SU-DHL-6 (cell line): Measurements from ENCODE around the gene TRDN.

Experiments
- H2AFZ ChIP-seq: fragments of 200-600 bp; sonication (generic); 2 replicates; pipeline ENCODE4 v1.6.1; 2014; ENCODE audit warnings: low read depth, mild to moderate bottlenecking, moderate library complexity, mixed read lengths, antibody characterized with exemption, low read length; ENCODE audit not compliant: severe bottlenecking
- H3F3A ChIP-seq: fragments of 200-600 bp; shearing (Covaris generic); 2 replicates; pipeline ENCODE4 v1.6.0; 2016; ENCODE audit warnings: antibody characterized with exemption, mild to moderate bottlenecking; ENCODE audit not compliant: insufficient read depth
- H3K27ac ChIP-seq: fragments of 200-600 bp; sonication (generic); 2 replicates; pipeline ENCODE4 v1.5.1; 2016; ENCODE audit warnings: low read depth, mild to moderate bottlenecking, low read length, moderate library complexity, mixed read lengths
- H3K27me3 ChIP-seq: fragments of 200-600 bp; sonication (generic), shearing (Covaris generic); 2 replicates; pipeline ENCODE4 v1.6.0; 2014; ENCODE audit warnings: mild to moderate bottlenecking, low read length
- H3K36me3 ChIP-seq: fragments of 200-600 bp; sonication (generic); 2 replicates; pipeline ENCODE4 v1.6.1; 2014; ENCODE audit warnings: mild to moderate bottlenecking, low read length, mixed read lengths
- H3K4me2 ChIP-seq: fragments of 300-600, 200-600 bp; shearing (Covaris generic), sonication (generic); 2 replicates; pipeline ENCODE4 v1.6.0; 2014; ENCODE audit warnings: low read length, low read depth, mild to moderate bottlenecking; ENCODE audit not compliant: poor library complexity, severe bottlenecking
- H3K4me3 ChIP-seq: fragments of 200-600 bp; sonication (generic); 2 replicates; pipeline ENCODE4 v1.5.1; 2014; ENCODE audit warnings: antibody characterized with exemption, low read length, mild to moderate bottlenecking, mixed read lengths; ENCODE audit not compliant: insufficient read depth, poor library complexity, severe bottlenecking
- H3K79me2 ChIP-seq: fragments of 200-600 bp; sonication (generic); 2 replicates; pipeline ENCODE4 v1.6.1; 2014; ENCODE audit warnings: mild to moderate bottlenecking, low read length, moderate library complexity; ENCODE audit not compliant: insufficient read depth
- H3K9ac ChIP-seq: fragments of 200-600 bp; sonication (generic); 2 replicates; pipeline ENCODE4 v1.7.0; 2014; ENCODE audit warnings: mild to moderate bottlenecking, low read length
- H3K9me2 ChIP-seq: fragments of 200-600 bp; sonication (generic); replicated peaks from 2 replicates; pipeline ENCODE4 v1.6.1; 2014; ENCODE audit warnings: low read length; ENCODE audit not compliant: insufficient read depth
- H3K9me3 ChIP-seq: fragments of 200-600 bp; sonication (generic); 2 replicates; pipeline ENCODE4 v1.6.1; 2014; ENCODE audit warnings: low read length, mixed read lengths; ENCODE audit not compliant: insufficient read depth
- H4K20me1 ChIP-seq: fragments of 200-600 bp; sonication (generic); 2 replicates; pipeline ENCODE4 v1.6.1; 2014; ENCODE audit warnings: low read depth, mild to moderate bottlenecking, antibody characterized with exemption, low read length, moderate library complexity, mixed read lengths
- EZH2phosphoT487 ChIP-seq: fragments of 200-600 bp; sonication (generic), shearing (Covaris generic); conservative IDR thresholded peaks from 2 replicates; pipeline ENCODE4 v1.6.1; 2018; ENCODE audit warnings: mild to moderate bottlenecking, antibody characterized with exemption, low read length, moderate library complexity, mixed read lengths
- TF ChIP-seq, protein P1 (sequence below): fragments of 200-600 bp; sonication (generic); IDR thresholded peaks from one replicate; pipeline ENCODE4 v1.5.1; 2017; ENCODE audit warnings: antibody characterized with exemption, mild to moderate bottlenecking, low read length, moderate library complexity; ENCODE audit not compliant: insufficient read depth, poor library complexity, severe bottlenecking

Gene TRDN

DNA sequence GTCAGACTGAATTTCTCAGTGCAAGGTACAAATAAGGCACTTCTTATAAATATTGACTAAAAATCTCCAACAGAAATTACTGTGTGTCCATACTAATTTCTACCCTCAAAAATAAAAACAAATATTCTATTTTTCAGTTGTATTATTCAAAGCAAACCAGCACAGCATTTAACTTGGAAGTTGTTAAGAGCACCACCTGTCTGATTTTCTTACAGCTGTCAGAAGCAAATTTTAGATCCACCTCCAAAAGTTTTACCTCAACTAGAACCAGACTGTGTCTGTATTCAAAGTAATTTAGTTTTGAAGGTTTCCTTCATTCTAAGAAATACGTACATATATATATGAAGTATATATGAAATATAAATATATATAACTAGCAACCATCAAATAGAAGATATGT is 1.2 kb downstream of the TRDN start:
- Histone ChIP-seq H3K27me3 (no peaks in the 10 kb centered on the region), H3K9ac (no peak overlapping the region), H3F3A (no peaks in the 10 kb centered on the region), H3K79me2 (no peaks in the 10 kb centered on the region), H3K4me3 (no peak overlapping the region), H2AFZ (no peak overlapping the region), H3K36me3 (no peaks in the 10 kb centered on the region), H3K27ac (no peak overlapping the region), H3K9me2 (no peaks in the 10 kb centered on the region), H3K9me3 (no peaks in the 10 kb centered on the region), H3K4me2 (no peak overlapping the region), H4K20me1 (no peaks in the 10 kb centered on the region)
- TF ChIP-seq, protein P1, sequence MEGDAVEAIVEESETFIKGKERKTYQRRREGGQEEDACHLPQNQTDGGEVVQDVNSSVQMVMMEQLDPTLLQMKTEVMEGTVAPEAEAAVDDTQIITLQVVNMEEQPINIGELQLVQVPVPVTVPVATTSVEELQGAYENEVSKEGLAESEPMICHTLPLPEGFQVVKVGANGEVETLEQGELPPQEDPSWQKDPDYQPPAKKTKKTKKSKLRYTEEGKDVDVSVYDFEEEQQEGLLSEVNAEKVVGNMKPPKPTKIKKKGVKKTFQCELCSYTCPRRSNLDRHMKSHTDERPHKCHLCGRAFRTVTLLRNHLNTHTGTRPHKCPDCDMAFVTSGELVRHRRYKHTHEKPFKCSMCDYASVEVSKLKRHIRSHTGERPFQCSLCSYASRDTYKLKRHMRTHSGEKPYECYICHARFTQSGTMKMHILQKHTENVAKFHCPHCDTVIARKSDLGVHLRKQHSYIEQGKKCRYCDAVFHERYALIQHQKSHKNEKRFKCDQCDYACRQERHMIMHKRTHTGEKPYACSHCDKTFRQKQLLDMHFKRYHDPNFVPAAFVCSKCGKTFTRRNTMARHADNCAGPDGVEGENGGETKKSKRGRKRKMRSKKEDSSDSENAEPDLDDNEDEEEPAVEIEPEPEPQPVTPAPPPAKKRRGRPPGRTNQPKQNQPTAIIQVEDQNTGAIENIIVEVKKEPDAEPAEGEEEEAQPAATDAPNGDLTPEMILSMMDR, result no peak
- no peak for TF ChIP-seq EZH2phosphoT487

GRCh38 chr6:123635144-123635543 is 1.6 kb downstream of the TRDN start:
- Histone ChIP-seq H3K9me2 (no peaks in the 10 kb centered on the region), H3K4me3 (no peak overlapping the region), H4K20me1 (no peaks in the 10 kb centered on the region), H3K4me2 (no peak overlapping the region), H3K9ac (no peak overlapping the region), H3K79me2 (no peaks in the 10 kb centered on the region), H3F3A (no peaks in the 10 kb centered on the region), H3K27ac (no peak overlapping the region), H3K27me3 (no peaks in the 10 kb centered on the region), H2AFZ (no peak overlapping the region), H3K9me3 (no peaks in the 10 kb centered on the region), H3K36me3 (no peaks in the 10 kb centered on the region)
- TF ChIP-seq EZH2phosphoT487, result no peak
- TF ChIP-seq, protein P1, result no peak

- H3K9me2 ChIP-seq, result no peaks in the 10 kb centered on the region
- H3K9me3 ChIP-seq, result no peaks in the 10 kb centered on the region
- H3K27me3 ChIP-seq, result no peaks in the 10 kb centered on the region
Measured at GRCh38 chr6:123632641-123633040, 4.1 kb downstream of the TRDN start.

More at GRCh38 chr6:123632641-123633040, 4.1 kb downstream of the TRDN start:
- H3K27ac ChIP-seq, result no peak overlapping the region
- no peak overlapping the region for H3K9ac ChIP-seq
- no peaks in the 10 kb centered on the region for H3F3A ChIP-seq
- no peaks in the 10 kb centered on the region for H3K79me2 ChIP-seq
- no peak overlapping the region for H3K4me2 ChIP-seq
- no peak overlapping the region for H2AFZ ChIP-seq
- TF ChIP-seq, protein P1, result no peak
- no peak for TF ChIP-seq EZH2phosphoT487
- H3K4me3 ChIP-seq, result no peak overlapping the region
- no peaks in the 10 kb centered on the region for H4K20me1 ChIP-seq
- H3K36me3 ChIP-seq, result no peaks in the 10 kb centered on the region
